Activated T-helper 17 cell treated with anti-CD3 and anti-CD28 coated beads, Interleukin-2, amount 50 U/mL, for 72 hours (primary cell): ENCODE measurements around the gene EMILIN2. TPM values are rescaled to one million over a fixed set of nuclear protein-coding genes. Genes with fewer than 3 reads are reported as not detected.
"Not testable (repeated sequence)": the region's sequence is repeated elsewhere in the genome, so short reads cannot be mapped to it uniquely, and the experiment has no call there.

Experiments used
- ATAC-seq: fragments of 150-1000 bp; cut with Tn5 transposase; replicated peaks from 2 replicates; pipeline ENCODE4 v1.10.0; 2021; ENCODE audit warnings: mild to moderate bottlenecking, moderate library complexity
- H3K27ac Mint-ChIP-seq: one replicate; pipeline ENCODE4 v1.8.0; 2022; ENCODE audit warnings: mixed read lengths
- H3K27me3 Mint-ChIP-seq: one replicate; pipeline ENCODE4 v1.8.0; 2022; ENCODE audit warnings: mixed read lengths
- H3K36me3 Mint-ChIP-seq: one replicate; pipeline ENCODE4 v1.8.0; 2022; ENCODE audit warnings: low read depth, mild to moderate bottlenecking, mixed read lengths
- H3K4me1 Mint-ChIP-seq: one replicate; pipeline ENCODE4 v1.8.0; 2022; ENCODE audit warnings: mixed read lengths
- H3K4me3 Mint-ChIP-seq: one replicate; pipeline ENCODE4 v1.8.0; 2022; ENCODE audit warnings: mild to moderate bottlenecking, mixed read lengths
- H3K9me3 Mint-ChIP-seq: one replicate; pipeline ENCODE4 v1.8.0; 2022; ENCODE audit warnings: mixed read lengths
- total RNA-seq, 2 donors: library from RNA; stranded (reverse); gene quantifications; one replicate each; pipeline ENCODE4 v1.2.3, GENCODE V29; 2022

EMILIN2 gene
- total RNA-seq, 2 donors from 2014 or later, result 20.7 to 28.8 TPM

DNA sequence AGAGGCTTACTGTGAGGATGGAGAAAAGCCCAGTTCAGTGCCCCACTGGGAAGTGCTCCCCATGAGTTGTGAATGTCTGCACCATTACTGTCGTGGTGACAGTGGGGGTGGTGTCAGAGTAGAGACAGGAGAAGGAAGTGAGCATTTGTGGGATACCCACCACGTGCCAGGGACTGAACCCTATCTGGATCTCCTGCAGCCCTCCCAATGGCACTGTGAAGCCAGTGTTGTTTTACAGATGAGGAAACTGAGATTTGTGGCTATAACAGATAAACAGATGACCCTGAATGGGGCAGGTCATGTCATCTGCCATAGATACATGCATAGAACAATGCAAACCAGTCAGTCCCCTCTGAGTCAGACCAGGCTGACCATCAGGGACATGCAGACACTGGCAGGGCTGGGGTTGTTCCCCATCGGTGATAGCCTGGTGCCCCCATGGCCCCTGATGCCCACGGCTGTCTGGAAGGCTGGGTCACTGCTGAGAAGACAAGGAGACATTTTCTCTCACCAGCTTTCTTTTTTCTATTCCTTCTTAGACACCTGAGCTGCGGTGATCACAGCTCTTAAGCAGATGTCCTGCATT is 60.8 kb downstream of the EMILIN2 start:
- H3K4me1 Mint-ChIP-seq, result peaks cover 9% of the 10 kb centered on the region

DNA sequence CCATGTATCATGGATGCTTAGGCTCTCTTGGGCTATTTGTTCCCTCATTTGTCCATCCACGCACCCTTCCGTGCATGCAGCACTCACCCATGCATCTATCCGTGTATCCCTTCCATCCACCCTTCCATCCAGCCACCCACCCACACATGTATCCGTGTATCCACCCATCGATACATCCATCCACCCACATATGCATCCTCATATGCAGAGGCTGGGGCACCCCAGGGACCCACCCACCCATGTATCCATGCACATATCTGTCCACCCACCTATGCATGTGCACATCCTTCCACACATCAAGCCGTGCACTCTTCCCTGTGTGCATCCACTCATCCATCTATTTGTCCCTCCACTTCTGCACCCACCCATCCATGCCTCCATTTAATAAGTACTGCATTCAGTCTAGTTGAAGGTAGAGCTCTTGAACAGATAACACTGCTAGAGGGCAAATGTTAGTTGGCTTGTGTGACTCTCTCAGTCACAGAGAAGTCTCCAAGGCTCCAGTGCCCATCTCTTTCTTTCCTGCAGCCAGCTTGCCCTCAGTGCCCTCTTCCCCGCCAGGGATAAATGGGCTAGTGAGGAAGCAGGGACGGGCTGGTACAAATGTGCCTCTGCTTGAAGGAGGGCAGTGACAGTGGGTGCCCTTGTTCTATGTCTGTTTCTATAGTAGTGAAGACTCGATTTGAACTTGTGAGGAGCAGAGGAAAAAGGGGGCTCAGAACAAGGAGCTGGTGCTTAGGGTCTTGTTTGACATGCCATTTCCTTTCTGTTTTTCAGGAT is 61.5 kb downstream of the EMILIN2 start:
- Mint-ChIP-seq H3K4me1 (peaks cover 9% of the 10 kb centered on the region), H3K27ac (peak overlapping the region; percentile 8), H3K27me3 (no peaks in the 10 kb centered on the region), H3K9me3 (no peaks in the 10 kb centered on the region), H3K4me3 (peak overlapping the region; percentile 83), H3K36me3 (peaks cover 54% of the 10 kb centered on the region)
- ATAC-seq, result no peak

More for the DNA sequence above, 60.8 kb downstream of the EMILIN2 start:
- peak overlapping the region; percentile 8 for H3K27ac Mint-ChIP-seq
- H3K27me3 Mint-ChIP-seq, result no peaks in the 10 kb centered on the region
- ATAC-seq, result peak; percentile 22
- no peaks in the 10 kb centered on the region for H3K9me3 Mint-ChIP-seq
- H3K4me3 Mint-ChIP-seq, result peak overlapping the region; percentile 83
- peaks cover 48% of the 10 kb centered on the region for H3K36me3 Mint-ChIP-seq

- H3K36me3 Mint-ChIP-seq, result peaks cover 60% of the 10 kb centered on the region
Observed at GRCh38 chr18:2908946-2909335, 62.1 kb downstream of the EMILIN2 start.

GRCh38 chr18:2909431-2910140 is 62.8 kb downstream of the EMILIN2 start:
- Mint-ChIP-seq H3K27me3 (no peaks in the 10 kb centered on the region), H3K27ac (peak overlapping the region; percentile 8), H3K9me3 (no peaks in the 10 kb centered on the region), H3K4me1 (peaks cover 9% of the 10 kb centered on the region), H3K36me3 (peaks cover 66% of the 10 kb centered on the region), H3K4me3 (no peak overlapping the region)
- no peak for ATAC-seq

More at GRCh38 chr18:2908946-2909335, 62.1 kb downstream of the EMILIN2 start:
- Mint-ChIP-seq H3K4me3 (peak overlapping the region; percentile 83), H3K9me3 (no peaks in the 10 kb centered on the region), H3K4me1 (peaks cover 9% of the 10 kb centered on the region), H3K27ac (peak overlapping the region; percentile 8), H3K27me3 (no peaks in the 10 kb centered on the region)
- no peak for ATAC-seq

DNA sequence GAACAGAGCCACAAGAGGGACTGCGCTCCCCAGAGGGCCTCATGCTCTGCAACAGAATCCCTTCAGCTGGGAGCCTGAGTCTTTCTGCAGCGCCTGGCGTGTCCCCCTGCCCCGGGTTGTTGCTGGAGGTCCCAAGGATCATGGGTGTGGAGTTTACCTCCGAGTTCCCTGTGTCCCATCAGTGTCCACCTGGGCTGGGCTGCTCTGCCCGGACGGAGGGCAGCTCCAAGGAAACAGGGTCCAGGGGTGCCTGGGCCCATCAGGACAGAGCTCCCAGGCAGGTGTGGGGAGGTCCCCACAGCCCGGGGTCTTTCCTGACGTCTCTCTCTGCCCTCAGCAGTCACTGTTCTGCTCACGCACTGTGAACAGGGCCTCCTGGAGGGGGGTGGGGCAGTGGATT is 63.5 kb downstream of the EMILIN2 start:
- Mint-ChIP-seq H3K4me3 (no peak overlapping the region), H3K4me1 (peaks cover 9% of the 10 kb centered on the region), H3K27ac (no peak overlapping the region), H3K27me3 (no peaks in the 10 kb centered on the region), H3K9me3 (no peaks in the 10 kb centered on the region), H3K36me3 (peaks cover 73% of the 10 kb centered on the region)
- ATAC-seq, result no peak

DNA sequence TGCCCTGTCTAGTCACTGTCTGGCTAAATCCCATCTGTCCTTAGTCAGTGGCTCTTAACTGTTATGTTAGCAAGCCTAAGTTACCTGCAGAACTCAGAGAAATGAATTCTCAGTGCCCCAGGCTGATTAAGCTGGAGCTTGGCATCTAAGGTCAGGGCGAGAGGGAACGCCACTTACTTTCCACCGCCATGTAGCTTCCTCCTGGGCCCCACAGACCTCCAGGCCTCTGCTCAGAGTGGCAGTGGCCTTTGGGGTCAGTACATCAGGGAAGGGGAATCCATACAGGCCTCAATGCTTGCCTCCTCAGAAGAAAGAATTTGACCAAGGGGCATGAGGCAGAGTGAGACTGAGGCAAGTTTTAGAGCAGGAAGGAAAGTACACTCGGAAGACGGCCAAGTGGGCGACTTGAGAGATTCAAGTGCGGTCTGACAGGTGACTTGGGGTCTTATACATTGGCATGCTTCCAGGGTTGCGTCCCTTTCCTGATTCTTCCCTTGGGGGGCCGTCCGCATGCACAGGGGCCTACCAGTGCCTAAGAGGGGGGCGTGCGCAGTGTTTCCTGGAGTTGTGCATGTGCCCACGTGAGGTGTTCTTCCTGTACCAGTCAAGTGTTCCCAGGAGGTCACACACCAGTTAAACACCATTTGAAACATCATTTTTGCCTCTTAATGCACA is 64.1 kb downstream of the EMILIN2 start:
- no peaks in the 10 kb centered on the region for H3K27me3 Mint-ChIP-seq
- H3K4me3 Mint-ChIP-seq, result no peak overlapping the region
- peaks cover 9% of the 10 kb centered on the region for H3K4me1 Mint-ChIP-seq
- ATAC-seq, result no peak
- H3K36me3 Mint-ChIP-seq, result peaks cover 79% of the 10 kb centered on the region
- peak overlapping the region; percentile 25 for H3K27ac Mint-ChIP-seq
- no peaks in the 10 kb centered on the region for H3K9me3 Mint-ChIP-seq

- H3K9me3 Mint-ChIP-seq, result no peaks in the 10 kb centered on the region
- ATAC-seq, result no peak
- H3K27ac Mint-ChIP-seq, result no peak overlapping the region
- H3K4me1 Mint-ChIP-seq, result peaks cover 9% of the 10 kb centered on the region
- no peaks in the 10 kb centered on the region for H3K27me3 Mint-ChIP-seq
- peaks cover 86% of the 10 kb centered on the region for H3K36me3 Mint-ChIP-seq
- no peak overlapping the region for H3K4me3 Mint-ChIP-seq
Observed at GRCh38 chr18:2911533-2911932, 64.7 kb downstream of the EMILIN2 start.

DNA sequence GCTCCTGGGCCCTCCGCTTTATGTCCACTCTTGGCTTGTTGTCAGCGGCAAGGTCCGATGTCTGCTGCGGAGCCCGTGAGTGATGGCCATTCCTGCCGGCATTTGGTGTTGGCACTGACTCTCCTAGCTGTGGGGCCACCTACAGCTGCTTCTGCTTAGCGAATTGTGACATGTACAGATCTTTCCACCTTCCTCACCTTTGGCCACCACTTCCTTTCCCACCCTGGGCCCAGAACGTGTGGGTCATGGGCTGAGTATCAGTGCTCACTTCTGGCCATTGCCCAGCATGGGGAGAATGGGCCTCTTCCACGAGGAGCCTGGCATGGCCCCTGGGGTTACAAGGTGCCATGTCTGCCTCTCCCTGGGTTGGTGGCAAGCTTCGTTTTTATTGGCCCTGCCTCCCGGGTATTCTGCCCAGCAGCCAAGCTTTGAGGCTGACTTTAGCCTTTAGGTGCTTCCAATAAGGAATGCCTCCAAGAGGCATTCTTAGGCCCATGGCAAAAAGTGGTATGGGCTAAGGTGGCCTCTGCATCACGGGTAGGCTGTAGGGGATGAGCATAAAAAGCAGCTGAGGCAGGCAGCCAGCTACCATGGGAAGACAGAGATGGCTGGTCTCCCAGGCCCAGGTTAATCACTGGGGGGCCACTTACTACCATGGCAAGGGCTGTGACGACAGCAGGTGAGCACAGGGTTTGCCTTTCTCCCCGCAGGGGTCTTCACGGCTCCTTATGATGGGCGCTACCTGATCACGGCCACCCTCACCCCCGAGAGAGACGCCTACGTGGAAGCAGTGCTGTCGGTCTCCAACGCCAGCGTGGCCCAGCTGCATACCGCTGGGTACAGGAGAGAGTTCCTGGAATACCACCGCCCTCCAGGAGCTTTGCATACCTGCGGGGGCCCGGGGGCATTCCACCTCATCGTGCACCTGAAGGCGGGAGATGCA is 65.8 kb downstream of the EMILIN2 start:
- H3K9me3 Mint-ChIP-seq, result no peaks in the 10 kb centered on the region
- H3K4me1 Mint-ChIP-seq, result peaks cover 13% of the 10 kb centered on the region
- no peak for ATAC-seq
- H3K4me3 Mint-ChIP-seq, result no peak overlapping the region
- H3K27ac Mint-ChIP-seq, result no peak overlapping the region
- H3K36me3 Mint-ChIP-seq, result peaks cover 90% of the 10 kb centered on the region
- no peaks in the 10 kb centered on the region for H3K27me3 Mint-ChIP-seq

GRCh38 chr18:2913398-2914005 is 66.7 kb downstream of the EMILIN2 start:
- peaks cover 9% of the 10 kb centered on the region for H3K4me1 Mint-ChIP-seq
- no peak for ATAC-seq
- no peaks in the 10 kb centered on the region for H3K27me3 Mint-ChIP-seq
- peaks cover 90% of the 10 kb centered on the region for H3K36me3 Mint-ChIP-seq
- H3K4me3 Mint-ChIP-seq, result no peak overlapping the region
- no peaks in the 10 kb centered on the region for H3K9me3 Mint-ChIP-seq
- no peak overlapping the region for H3K27ac Mint-ChIP-seq

DNA sequence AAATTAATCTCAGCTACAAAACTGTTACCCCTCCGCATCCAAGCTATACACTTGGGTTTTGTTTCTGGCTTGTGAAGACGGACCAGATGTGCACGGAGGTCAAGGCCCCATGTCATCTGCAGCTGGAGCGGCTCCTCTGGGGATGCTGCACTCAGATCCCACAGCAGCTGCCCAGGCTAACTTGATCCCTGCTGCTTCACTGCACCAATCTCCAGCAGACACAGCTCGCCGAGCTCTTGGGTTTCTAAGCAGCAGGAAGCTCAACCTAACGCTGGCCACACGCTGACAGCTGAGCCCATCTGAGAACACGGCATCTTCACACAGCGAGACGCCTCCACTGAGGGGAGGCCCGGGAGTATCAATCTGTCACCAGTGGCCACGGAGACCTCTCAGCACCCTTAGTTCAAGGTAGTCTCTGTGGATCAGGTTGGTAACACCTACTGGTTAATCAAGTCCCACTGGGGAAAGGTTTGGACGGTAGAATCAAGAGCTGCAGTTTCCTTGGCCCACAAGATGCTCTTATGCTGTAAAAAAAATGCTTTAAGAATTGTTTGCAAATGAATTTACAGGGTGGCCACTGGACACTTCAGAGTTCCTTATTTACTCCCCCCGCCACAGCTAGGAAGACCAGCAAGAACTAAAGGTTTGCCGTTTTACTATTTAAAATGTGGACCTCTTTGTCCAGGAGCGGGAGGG is 67.5 kb downstream of the EMILIN2 start:
- H3K4me1 Mint-ChIP-seq, result peaks cover 8% of the 10 kb centered on the region
- H3K9me3 Mint-ChIP-seq, result no peaks in the 10 kb centered on the region
- H3K4me3 Mint-ChIP-seq, result no peak overlapping the region
- H3K36me3 Mint-ChIP-seq, result peaks cover 90% of the 10 kb centered on the region
- H3K27me3 Mint-ChIP-seq, result no peaks in the 10 kb centered on the region
- no peak overlapping the region for H3K27ac Mint-ChIP-seq
- no peak for ATAC-seq

DNA sequence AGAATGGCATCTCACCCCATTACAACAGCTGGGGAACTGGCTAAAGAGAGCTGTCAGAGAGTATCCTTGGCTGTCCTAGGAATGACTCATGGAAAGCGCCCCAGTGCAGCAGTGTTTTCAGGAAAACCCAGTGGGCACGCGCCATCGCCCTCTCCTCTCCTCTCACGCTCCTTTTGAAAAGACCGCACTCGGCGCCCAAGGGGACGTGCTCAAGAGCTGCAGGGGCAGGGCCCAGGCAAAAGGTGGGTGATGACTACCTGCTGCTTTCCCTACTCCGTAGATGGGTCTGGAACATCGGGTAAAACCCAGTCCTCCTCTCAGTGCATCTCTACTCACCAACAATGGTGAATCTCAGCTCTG is 68.1 kb downstream of the EMILIN2 start:
- Mint-ChIP-seq H3K27ac (no peak overlapping the region), H3K36me3 (peaks cover 90% of the 10 kb centered on the region), H3K4me3 (no peak overlapping the region)

GRCh38 chr18:2915486-2915885 is 68.7 kb downstream of the EMILIN2 start:
- H3K4me1 Mint-ChIP-seq, H3K4me3 Mint-ChIP-seq, H3K9me3 Mint-ChIP-seq, ATAC-seq, H3K27me3 Mint-ChIP-seq: not testable (repeated sequence)
- peak overlapping the region; percentile 70 for H3K27ac Mint-ChIP-seq
- peaks cover 94% of the 10 kb centered on the region for H3K36me3 Mint-ChIP-seq

More for the DNA sequence above, 68.1 kb downstream of the EMILIN2 start:
- Mint-ChIP-seq H3K27me3 (no peaks in the 10 kb centered on the region), H3K9me3 (no peaks in the 10 kb centered on the region), H3K4me1 (peaks cover 8% of the 10 kb centered on the region)
- no peak for ATAC-seq

DNA sequence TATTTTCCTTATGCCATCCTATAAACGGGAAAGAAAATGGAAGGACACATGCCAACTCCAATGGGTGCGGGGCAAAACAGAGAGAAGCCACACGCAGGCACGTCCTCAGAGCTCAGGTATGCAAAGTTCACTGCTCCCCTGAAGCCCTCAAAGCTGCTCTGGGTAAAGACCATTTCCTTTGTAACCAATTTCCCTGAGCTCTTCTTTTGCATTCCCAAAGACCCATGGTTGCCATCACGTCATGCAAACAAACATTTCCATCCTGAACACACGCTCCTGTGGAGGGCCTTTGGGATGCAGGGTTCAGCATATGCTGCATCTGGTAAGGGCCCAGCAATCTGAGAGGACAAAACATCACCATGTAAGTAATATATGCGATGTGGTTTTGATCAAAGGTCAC is 69.4 kb downstream of the EMILIN2 start:
- Mint-ChIP-seq H3K4me3 (no peak overlapping the region), H3K27me3 (no peaks in the 10 kb centered on the region), H3K9me3 (no peaks in the 10 kb centered on the region), H3K27ac (peak overlapping the region; percentile 70), H3K4me1 (peaks cover 8% of the 10 kb centered on the region), H3K36me3 (peaks cover 94% of the 10 kb centered on the region)
- no peak for ATAC-seq
